GM12891 (cell line): ENCODE data around the gene NT5C.

ENCODE experiments used
- POLR2A ChIP-seq: IDR thresholded peaks from 2 replicates; pipeline ENCODE4 v1.6.1; 2011; ENCODE audit warnings: low read depth, low read length, control low read depth
- POLR2AphosphoS5 ChIP-seq: IDR thresholded peaks from 2 replicates; pipeline ENCODE4 v1.6.1; 2011; ENCODE audit warnings: low read depth, low read length, control low read depth

- TF ChIP-seq POLR2A (no peak), POLR2AphosphoS5 (no peak)
Observed at GRCh38 chr17:75097865-75098264, 33.7 kb downstream of the NT5C start.
